ENCODE measurements around the gene FUT8.

FUT8 gene

GRCh38 chr14:65783101-65783500, 370.6 kb downstream of the FUT8 start:
- no peak for DNase-seq

- DNase-seq = no peak
Observed at GRCh38 chr14:65783576-65783975, 371.0 kb downstream of the FUT8 start.

GRCh38 chr14:65784574-65784973, 372.0 kb downstream of the FUT8 start:
- DNase-seq = no peak

GRCh38 chr14:65787461-65787860, 374.9 kb downstream of the FUT8 start:
- no peak for DNase-seq

- no peak for DNase-seq
Observed at GRCh38 chr14:65788876-65789275, 376.3 kb downstream of the FUT8 start.

GRCh38 chr14:65789363-65789762, 376.8 kb downstream of the FUT8 start:
- no peak for DNase-seq

GRCh38 chr14:65790172-65790815, 377.8 kb downstream of the FUT8 start:
- no peak for DNase-seq

- DNase-seq = no peak
Observed at GRCh38 chr14:65791191-65791981, 378.9 kb downstream of the FUT8 start.

- DNase-seq = no peak
Observed at GRCh38 chr14:65792208-65792905, 379.8 kb downstream of the FUT8 start.
